Small intestine (tissue), 7 donors: Measurements from ENCODE around the gene CD300H. TPM values are rescaled to one million over a fixed set of nuclear protein-coding genes. Genes with fewer than 3 reads are reported as not detected.

Experiments used
- DNase-seq, 2 donors: peaks; one replicate each; pipeline versions ENCODE4 v3.0.0 to v3.0.0-alpha.2; 2013
- FAIRE-seq: peaks from 2 replicates; lab custom pipeline; 2012; peaks lifted over from hg19 to GRCh38; lab: Jason Lieb, UNC
- H3K27ac ChIP-seq, 3 donors: one replicate each; pipeline ENCODE4 v1.5.1; 2013; ENCODE audit warnings: low read length in 2 of 3, mild to moderate bottlenecking in 2 of 3, control low read depth in 1 of 3, inconsistent platforms in 1 of 3, low read depth in 1 of 3, moderate library complexity in 1 of 3
- H3K27me3 ChIP-seq, 3 donors: one replicate each; pipeline ENCODE4 v1.6.1; 2013; ENCODE audit warnings: low read length in 3 of 3, inconsistent platforms in 1 of 3; ENCODE audit not compliant: control insufficient read depth in 3 of 3, insufficient read depth in 3 of 3
- H3K36me3 ChIP-seq, 3 donors: one replicate each; pipeline ENCODE4 v1.6.1; 2013; ENCODE audit warnings: low read length in 3 of 3, inconsistent platforms in 1 of 3, low read depth in 1 of 3, mild to moderate bottlenecking in 1 of 3, moderate library complexity in 1 of 3; ENCODE audit not compliant: control insufficient read depth in 3 of 3, insufficient read depth in 2 of 3
- H3K4me1 ChIP-seq, 3 donors: one replicate each; pipeline ENCODE4 v1.6.1; 2013; ENCODE audit warnings: low read length in 2 of 3, inconsistent platforms in 1 of 3, low read depth in 1 of 3, mild to moderate bottlenecking in 1 of 3, moderate library complexity in 1 of 3; ENCODE audit not compliant: control insufficient read depth in 3 of 3, insufficient read depth in 2 of 3
- H3K4me3 ChIP-seq, 3 donors: one replicate each; pipeline ENCODE4 v1.5.1; 2013; ENCODE audit warnings: low read length in 3 of 3, control low read depth in 1 of 3, inconsistent platforms in 1 of 3, low read depth in 1 of 3, mild to moderate bottlenecking in 1 of 3, moderate library complexity in 1 of 3
- H3K9me3 ChIP-seq, 2 donors: one replicate each; pipeline ENCODE4 v1.6.1; 2013; ENCODE audit warnings: low read depth in 1 of 2, low read length in 1 of 2; ENCODE audit not compliant: control insufficient read depth in 2 of 2, insufficient read depth in 1 of 2
- WGBS, 3 donors: extraction: QIAGEN DNeasy Blood & Tissue Kit; methylation state at CpG; one replicate each; pipeline ENCODE4 v1.1.7; 2013; 5-methylcytosine and 5-hydroxymethylcytosine counted together
- polyA plus RNA-seq, 4 donors: library from polyadenylated mRNA; stranded (reverse) in 3 of 4; unstranded in 1 of 4; fragments of 200-250 nt in 3 of 4; fragments of 120-200 nt in 1 of 4; gene quantifications; one replicate each; pipeline versions ENCODE4 v1.2.1 to v1.2.3, GENCODE V29; 2013
- donor health status: healthy with polysubstance abuse.
- donor health status: control.
- donor health status: control.
- donor health status: Bipolar disorder and iron deficiency.
- donor health status: healthy.

CD300H gene
- polyA plus RNA-seq, 4 donors, result 0.13 TPM; not detected in 3

DNA sequence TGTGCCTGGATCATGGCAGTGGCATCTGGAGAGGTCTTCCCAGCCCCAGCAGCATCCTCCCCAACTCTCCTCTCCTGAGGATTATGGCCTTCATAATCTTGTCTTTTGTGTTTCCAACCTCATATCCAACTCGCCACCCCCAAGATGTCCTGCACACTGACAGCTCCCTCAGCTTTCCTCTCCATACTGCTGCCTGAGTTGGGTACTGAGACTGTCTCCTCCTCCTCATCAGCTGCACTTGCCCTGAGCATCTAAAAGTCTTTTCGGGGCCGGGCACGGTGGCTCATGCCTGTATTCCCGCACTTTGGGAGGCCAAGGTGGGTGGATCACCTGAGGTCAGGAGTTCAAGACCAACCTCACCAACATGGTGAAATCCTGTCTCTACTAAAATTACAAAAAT lies 38.1 kb downstream of the CD300H start:
- Histone ChIP-seq H3K9me3 (no peaks in the 10 kb centered on the region), H3K36me3 (no peaks in the 10 kb centered on the region), H3K4me3 (no peak overlapping the region), H3K27ac (no peak overlapping the region), H3K27me3 (no peaks in the 10 kb centered on the region), H3K4me1 (no peaks in the 10 kb centered on the region)
- no peak for FAIRE-seq
- no peak for DNase-seq
- WGBS, 3 donors, result 71 to 82% (median 76%) methylated on average over 5 of the region's 5 CpGs

DNA sequence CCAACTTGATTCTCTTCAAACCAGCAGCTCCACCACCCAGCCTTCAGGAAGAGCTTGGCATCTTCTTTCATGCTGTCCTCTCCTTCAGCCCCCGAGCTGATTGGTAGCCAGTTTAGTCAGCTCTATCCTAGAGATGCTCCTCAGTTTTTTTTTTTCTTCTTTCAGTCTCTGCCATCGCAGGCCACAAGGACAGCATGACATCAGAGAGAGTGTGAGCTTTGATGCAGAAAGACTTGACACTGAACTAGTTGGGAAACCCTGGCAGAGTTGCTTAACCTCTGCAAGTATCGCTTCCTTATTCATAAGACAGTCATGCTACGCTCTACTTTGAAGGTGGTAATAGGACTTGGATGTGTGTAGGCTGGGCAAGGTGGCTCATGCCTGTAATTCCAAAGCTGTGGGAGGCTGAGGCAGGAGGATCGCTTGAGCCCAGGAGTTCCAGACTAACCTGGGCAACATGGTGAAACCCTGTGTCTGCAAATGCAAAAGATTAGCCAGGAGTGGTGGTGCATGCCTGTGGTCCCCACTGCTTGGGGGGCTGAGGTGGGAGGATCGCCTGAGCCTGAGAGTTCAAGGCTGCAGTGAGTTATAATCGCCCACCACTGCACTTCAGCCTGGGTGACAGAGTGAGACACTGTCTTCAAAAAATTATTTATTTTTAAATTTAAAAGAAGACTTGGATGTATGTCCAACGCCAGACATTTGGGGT lies 38.7 kb downstream of the CD300H start:
- Histone ChIP-seq H3K27me3 (no peaks in the 10 kb centered on the region), H3K4me3 (no peak overlapping the region), H3K9me3 (no peaks in the 10 kb centered on the region), H3K27ac (no peak overlapping the region), H3K4me1 (no peaks in the 10 kb centered on the region), H3K36me3 (no peaks in the 10 kb centered on the region)
- FAIRE-seq (no peak), DNase-seq (no peak)
- 77 to 79% (median 79%) methylated on average over 8 of the region's 8 CpGs for WGBS, 3 donors

GRCh38 chr17:74527756-74528155 lies 39.6 kb downstream of the CD300H start:
- WGBS, 3 donors, result 67 to 86% (median 73%) methylated on average over 8 of the region's 8 CpGs
- H3K9me3 ChIP-seq, result peaks cover 0 to 6% of the 10 kb centered on the region in 2 donors
- no peak for DNase-seq
- no peaks in the 10 kb centered on the region for H3K36me3 ChIP-seq
- no peak overlapping the region for H3K4me3 ChIP-seq
- FAIRE-seq, result no peak
- H3K4me1 ChIP-seq, result no peaks in the 10 kb centered on the region
- no peaks in the 10 kb centered on the region for H3K27me3 ChIP-seq
- H3K27ac ChIP-seq, result no peak overlapping the region

DNA sequence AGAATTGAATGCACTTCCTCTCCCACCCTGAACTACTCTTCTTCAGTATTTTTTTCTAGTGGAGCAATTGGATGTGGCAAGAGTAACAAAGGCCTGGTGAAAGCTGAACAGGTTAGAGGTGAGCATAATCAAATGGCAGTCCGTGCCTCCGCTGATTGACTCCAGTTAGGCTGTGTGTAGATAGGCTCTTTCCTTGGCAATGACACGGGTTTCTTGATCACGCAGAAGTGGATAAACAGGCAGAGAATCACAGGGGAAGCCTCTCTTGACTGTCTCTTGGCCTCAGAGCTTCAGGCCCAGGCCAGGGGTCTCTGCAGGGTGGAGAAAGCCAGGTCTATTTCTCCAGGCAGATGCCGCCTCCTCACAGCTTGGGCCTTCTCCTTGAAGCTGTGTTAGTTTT lies 40.2 kb downstream of the CD300H start:
- Histone ChIP-seq H3K27me3 (no peaks in the 10 kb centered on the region), H3K4me1 (no peaks in the 10 kb centered on the region), H3K9me3 (peaks cover 0 to 6% of the 10 kb centered on the region in 2 donors), H3K36me3 (no peaks in the 10 kb centered on the region), H3K27ac (no peak overlapping the region), H3K4me3 (no peak overlapping the region)
- FAIRE-seq (no peak), DNase-seq (no peak)
- 81 to 87% (median 82%) methylated on average over 5 of the region's 5 CpGs for WGBS, 3 donors

DNA sequence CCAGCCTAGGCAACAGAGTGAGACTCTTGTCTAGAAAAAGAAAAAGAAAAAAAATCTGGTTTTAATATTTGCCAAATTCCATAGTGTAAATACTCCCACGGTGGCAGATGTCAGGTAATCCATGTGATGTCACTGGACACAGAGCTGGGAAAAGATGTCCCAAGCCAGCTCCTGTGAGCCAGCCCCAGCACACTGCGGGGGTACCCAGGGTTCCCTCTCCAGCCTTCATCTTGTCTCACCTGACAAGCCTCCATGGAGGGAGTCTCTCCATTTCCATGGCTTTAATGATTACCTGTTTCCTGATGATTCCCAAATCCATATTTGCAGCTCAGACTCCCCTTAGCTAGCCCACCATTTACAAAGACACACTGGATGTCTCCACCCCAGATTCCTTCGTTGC lies 40.6 kb downstream of the CD300H start:
- H3K36me3 ChIP-seq, result no peaks in the 10 kb centered on the region
- no peak for FAIRE-seq
- H3K27me3 ChIP-seq, result no peaks in the 10 kb centered on the region
- no peak overlapping the region for H3K4me3 ChIP-seq
- peaks cover 0 to 6% of the 10 kb centered on the region in 2 donors for H3K9me3 ChIP-seq
- H3K27ac ChIP-seq, result no peak overlapping the region
- DNase-seq, result no peak
- WGBS, 3 donors, result 59 to 66% (median 62%) methylated on average over 3 of the region's 3 CpGs
- no peaks in the 10 kb centered on the region for H3K4me1 ChIP-seq

DNA sequence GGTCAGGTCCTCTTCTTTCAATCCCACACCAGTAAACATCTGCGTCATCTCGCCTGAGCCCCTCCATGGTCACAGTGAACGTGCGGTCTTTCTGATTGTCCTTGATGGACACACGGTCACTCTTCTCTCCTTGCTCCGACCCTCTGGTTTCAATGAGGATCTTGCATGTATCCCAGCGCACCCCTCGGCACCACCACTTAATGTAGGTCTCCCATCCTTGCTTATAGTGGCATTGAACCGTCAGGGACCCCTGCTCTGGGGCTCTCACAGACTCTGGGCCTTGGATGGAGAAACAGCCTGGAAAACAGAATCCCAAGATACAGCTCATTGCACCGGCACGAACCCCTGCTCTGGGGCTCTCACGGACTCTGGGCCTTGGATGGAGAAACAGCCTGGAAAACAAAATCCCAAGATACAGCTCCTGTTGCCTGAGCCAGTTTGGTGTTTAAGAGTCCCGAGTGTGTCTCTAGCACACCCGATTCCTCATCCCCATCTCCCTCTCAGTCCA lies 41.5 kb downstream of the CD300H start:
- no peaks in the 10 kb centered on the region for H3K27me3 ChIP-seq
- WGBS, 3 donors, result 81 to 89% (median 85%) methylated on average over 14 of the region's 14 CpGs
- DNase-seq, result no peak

GRCh38 chr17:74525465-74525725 lies 41.9 kb downstream of the CD300H start:
- no peak overlapping the region for H3K4me3 ChIP-seq
- WGBS, 3 donors, result 82 to 100% (median 100%) methylated on average over 1 of the region's 1 CpG
- H3K9me3 ChIP-seq, result peaks cover 0 to 6% of the 10 kb centered on the region in 2 donors
- H3K4me1 ChIP-seq, result no peaks in the 10 kb centered on the region
- no peak overlapping the region for H3K27ac ChIP-seq
- no peak for DNase-seq
- no peaks in the 10 kb centered on the region for H3K36me3 ChIP-seq
- no peak for FAIRE-seq
- no peaks in the 10 kb centered on the region for H3K27me3 ChIP-seq

More for the DNA sequence above, 41.5 kb downstream of the CD300H start:
- Histone ChIP-seq H3K4me3 (no peak overlapping the region), H3K27ac (no peak overlapping the region), H3K4me1 (no peaks in the 10 kb centered on the region), H3K9me3 (peaks cover 0 to 6% of the 10 kb centered on the region in 2 donors), H3K36me3 (no peaks in the 10 kb centered on the region)
- no peak for FAIRE-seq

GRCh38 chr17:74524653-74525464 lies 42.5 kb downstream of the CD300H start:
- WGBS, 3 donors, result 76 to 78% (median 78%) methylated on average over 11 of the region's 11 CpGs
- FAIRE-seq, result no peak
- H3K27ac ChIP-seq, result no peak overlapping the region
- DNase-seq, result no peak
- no peaks in the 10 kb centered on the region for H3K36me3 ChIP-seq
- no peaks in the 10 kb centered on the region for H3K27me3 ChIP-seq
- H3K9me3 ChIP-seq, result peaks cover 0 to 6% of the 10 kb centered on the region in 2 donors
- no peak overlapping the region for H3K4me3 ChIP-seq
- no peaks in the 10 kb centered on the region for H3K4me1 ChIP-seq
